HG03175 (cell line): ENCODE data around the gene ACTBL2.

Experiments used
- ATAC-seq: cut with Tn5 transposase; IDR thresholded peaks from one replicate; pipeline ENCODE4 v1.9.1; 2021; ENCODE audit warnings: mild to moderate bottlenecking, moderate library complexity; ENCODE audit not compliant: unreplicated experiment

Gene ACTBL2

GRCh38 chr5:57450991-57451876 is 31.4 kb downstream of the ACTBL2 start:
- no peak for ATAC-seq

- ATAC-seq: no peak
These were observed 33.9 kb downstream of the ACTBL2 start for GRCh38 chr5:57448751-57449150.

GRCh38 chr5:57448287-57448686 is 34.3 kb downstream of the ACTBL2 start:
- no peak for ATAC-seq

GRCh38 chr5:57447658-57448057 is 35.0 kb downstream of the ACTBL2 start:
- no peak for ATAC-seq

GRCh38 chr5:57446966-57447365 is 35.6 kb downstream of the ACTBL2 start:
- ATAC-seq: no peak

GRCh38 chr5:57445705-57446037 is 36.9 kb downstream of the ACTBL2 start:
- no peak for ATAC-seq

- ATAC-seq: no peak
These were observed 37.5 kb downstream of the ACTBL2 start for GRCh38 chr5:57445006-57445704.

GRCh38 chr5:57442080-57442839 is 40.4 kb downstream of the ACTBL2 start:
- ATAC-seq: no peak

- no peak for ATAC-seq
These were observed 41.1 kb downstream of the ACTBL2 start for GRCh38 chr5:57441557-57441956.

GRCh38 chr5:57439601-57440000 is 43.0 kb downstream of the ACTBL2 start:
- no peak for ATAC-seq

- ATAC-seq: no peak
These were observed 44.4 kb downstream of the ACTBL2 start for GRCh38 chr5:57437976-57438805.

GRCh38 chr5:57436586-57436985 is 46.0 kb downstream of the ACTBL2 start:
- no peak for ATAC-seq

GRCh38 chr5:57435701-57436134 is 46.9 kb downstream of the ACTBL2 start:
- no peak for ATAC-seq

GRCh38 chr5:57434683-57435082 is 47.9 kb downstream of the ACTBL2 start:
- no peak for ATAC-seq

GRCh38 chr5:57434227-57434640 is 48.4 kb downstream of the ACTBL2 start:
- ATAC-seq: no peak

- ATAC-seq: no peak
These were observed 49.7 kb downstream of the ACTBL2 start for GRCh38 chr5:57432876-57433275.

- ATAC-seq: no peak
These were observed 50.9 kb downstream of the ACTBL2 start for GRCh38 chr5:57431759-57432158.
